WTC11 (cell line): Measurements from ENCODE around the gene VWA3A. TPM values are rescaled to one million over a fixed set of nuclear protein-coding genes. Genes with fewer than 3 reads are reported as not detected.

Experiments used
- ATAC-seq: fragments of 200-7000 bp; cut with Tn5 transposase; 2 replicates; pipeline ENCODE4 v1.10.0; 2021; ENCODE audit warnings: mild to moderate bottlenecking, moderate library complexity
- CTCF ChIA-PET: fragments of 300-600 bp; sonication (Branson Sonifier 250); formaldehyde crosslinking; loops from one replicate; lab custom pipeline; 2021; ENCODE audit warnings: antibody characterized with exemption; lab: Charles Lee
- POLR2A ChIA-PET: fragments of 350-600 bp; sonication (Branson Sonifier 250); formaldehyde crosslinking; loops from one replicate; lab custom pipeline; 2021; ENCODE audit warnings: antibody characterized with exemption; lab: Charles Lee
- DNase-seq: peaks from one replicate; pipeline ENCODE4 v3.0.0; 2021; ENCODE audit warnings: low spot score
- H3K27ac Mint-ChIP-seq: 2 replicates; pipeline ENCODE4 v1.8.0; 2021; ENCODE audit warnings: mixed read lengths
- H3K27me3 Mint-ChIP-seq: 2 replicates; pipeline ENCODE4 v1.8.0; 2021; ENCODE audit warnings: low read depth, mild to moderate bottlenecking, moderate library complexity, mixed read lengths
- H3K36me3 Mint-ChIP-seq: 2 replicates; pipeline ENCODE4 v1.8.0; 2021; ENCODE audit warnings: mixed read lengths
- H3K4me1 Mint-ChIP-seq: 2 replicates; pipeline ENCODE4 v1.8.0; 2022; ENCODE audit warnings: mixed read lengths
- H3K4me3 Mint-ChIP-seq: 2 replicates; pipeline ENCODE4 v1.8.0; 2021; ENCODE audit warnings: mild to moderate bottlenecking, moderate library complexity, mixed read lengths
- H3K9me3 Mint-ChIP-seq: 2 replicates; pipeline ENCODE4 v1.8.0; 2021; ENCODE audit warnings: mixed read lengths
- AR ChIP-seq: fragments of 250-450 bp; sonication (Bioruptor Pico); IDR thresholded peaks from 2 replicates; pipeline ENCODE4 v1.9.0; 2021; ENCODE audit warnings: mild to moderate bottlenecking
- CREM ChIP-seq: sonication (generic); formaldehyde crosslinking; IDR thresholded peaks from 2 replicates; pipeline ENCODE4 v1.8.1; 2022; ENCODE audit warnings: mild to moderate bottlenecking, missing genetic modification reagents, moderate library complexity
- ERG ChIP-seq: fragments of 250-450 bp; sonication (Bioruptor Pico); IDR thresholded peaks from 2 replicates; pipeline ENCODE4 v1.8.0; 2021; ENCODE audit warnings: mild to moderate bottlenecking
- FOXP4 ChIP-seq: sonication (generic); formaldehyde crosslinking; IDR thresholded peaks from 2 replicates; pipeline ENCODE4 v1.8.0; 2022; ENCODE audit warnings: mild to moderate bottlenecking, missing genetic modification reagents
- KAT7 ChIP-seq: sonication (generic); formaldehyde crosslinking; IDR thresholded peaks from 2 replicates; pipeline ENCODE4 v1.8.1; 2023; ENCODE audit warnings: missing genetic modification reagents, mild to moderate bottlenecking, borderline replicate concordance
- MLX ChIP-seq: sonication (generic); formaldehyde crosslinking; IDR thresholded peaks from 2 replicates; pipeline ENCODE4 v1.8.1; 2023; ENCODE audit warnings: mild to moderate bottlenecking, missing genetic modification reagents, moderate library complexity
- MYBL2 ChIP-seq: sonication (generic); formaldehyde crosslinking; IDR thresholded peaks from 2 replicates; pipeline ENCODE4 v1.8.1; 2023; ENCODE audit warnings: mild to moderate bottlenecking, moderate library complexity, missing genetic modification reagents
- NFE2L1 ChIP-seq: sonication (generic); formaldehyde crosslinking; IDR thresholded peaks from 2 replicates; pipeline ENCODE4 v1.8.1; 2023; ENCODE audit warnings: missing genetic modification reagents
- NR2C2 ChIP-seq: sonication (generic); formaldehyde crosslinking; IDR thresholded peaks from 2 replicates; pipeline ENCODE4 v1.8.0; 2022; ENCODE audit warnings: mild to moderate bottlenecking, missing genetic modification reagents
- USF2 ChIP-seq: sonication (generic); formaldehyde crosslinking; IDR thresholded peaks from 2 replicates; pipeline ENCODE4 v1.8.1; 2023; ENCODE audit warnings: mild to moderate bottlenecking, missing genetic modification reagents, moderate library complexity
- ZNF121 ChIP-seq: sonication (generic); formaldehyde crosslinking; IDR thresholded peaks from 2 replicates; pipeline ENCODE4 v1.8.0; 2023; ENCODE audit warnings: missing genetic modification reagents
- ZNF512 ChIP-seq: sonication (generic); formaldehyde crosslinking; IDR thresholded peaks from 2 replicates; pipeline ENCODE4 v1.8.1; 2022; ENCODE audit warnings: missing genetic modification reagents, borderline replicate concordance
- ZNF671 ChIP-seq: fragments of 250-450 bp; sonication (Bioruptor Pico); IDR thresholded peaks from 2 replicates; pipeline ENCODE4 v1.8.0; 2021; ENCODE audit warnings: mild to moderate bottlenecking
- total RNA-seq: library from RNA; stranded (reverse); gene quantifications from 3 replicates; pipeline ENCODE4 v1.2.3, GENCODE V29; 2021

VWA3A gene
- total RNA-seq, 1 experiment from 2014 or later, result 0.11 TPM

GRCh38 chr16:22174642-22175041 is 82.3 kb downstream of the VWA3A start (continued):
- TF ChIP-seq ZNF512 (CRISPR knock-in tag) (no peak), ZNF671 (CRISPR knock-in tag) (no peak), CREM (CRISPR knock-in tag) (no peak), MYBL2 (CRISPR knock-in tag) (no peak), AR (CRISPR knock-in tag) (no peak), NFE2L1 (CRISPR knock-in tag) (no peak), FOXP4 (CRISPR knock-in tag) (no peak), MLX (CRISPR knock-in tag) (no peak)

GRCh38 chr16:22177968-22178930 is 85.9 kb downstream of the VWA3A start:
- TF ChIP-seq KAT7 (CRISPR knock-in tag) (no peak), NR2C2 (CRISPR knock-in tag) (no peak), FOXP4 (CRISPR knock-in tag) (no peak), ERG (CRISPR knock-in tag) (no peak), AR (CRISPR knock-in tag) (no peak), USF2 (CRISPR knock-in tag) (no peak), ZNF121 (peak; percentile 54; the same call in 1 of the 2 replicates), ZNF512 (CRISPR knock-in tag) (no peak)
- POLR2A ChIA-PET, result no interaction called here
- no peaks in the 10 kb centered on the region for H3K4me1 Mint-ChIP-seq
- H3K27ac Mint-ChIP-seq, result no peak overlapping the region
- CTCF ChIA-PET, result interaction anchor here (0.7 to 2.2 kb wide), 6 partner anchors 10 to 186 kb away, joined by 3 to 26 read pairs (median 4); no protein-coding TSS in a partner anchor
- no peak for DNase-seq
- no peaks in the 10 kb centered on the region for H3K9me3 Mint-ChIP-seq
- no peak overlapping the region for H3K4me3 Mint-ChIP-seq
- ATAC-seq, result no peak; the same call in 1 of the 2 replicates
- no peaks in the 10 kb centered on the region for H3K36me3 Mint-ChIP-seq
- no peaks in the 10 kb centered on the region for H3K27me3 Mint-ChIP-seq
